ENCODE data around the gene SZRD1.

Gene SZRD1

DNA sequence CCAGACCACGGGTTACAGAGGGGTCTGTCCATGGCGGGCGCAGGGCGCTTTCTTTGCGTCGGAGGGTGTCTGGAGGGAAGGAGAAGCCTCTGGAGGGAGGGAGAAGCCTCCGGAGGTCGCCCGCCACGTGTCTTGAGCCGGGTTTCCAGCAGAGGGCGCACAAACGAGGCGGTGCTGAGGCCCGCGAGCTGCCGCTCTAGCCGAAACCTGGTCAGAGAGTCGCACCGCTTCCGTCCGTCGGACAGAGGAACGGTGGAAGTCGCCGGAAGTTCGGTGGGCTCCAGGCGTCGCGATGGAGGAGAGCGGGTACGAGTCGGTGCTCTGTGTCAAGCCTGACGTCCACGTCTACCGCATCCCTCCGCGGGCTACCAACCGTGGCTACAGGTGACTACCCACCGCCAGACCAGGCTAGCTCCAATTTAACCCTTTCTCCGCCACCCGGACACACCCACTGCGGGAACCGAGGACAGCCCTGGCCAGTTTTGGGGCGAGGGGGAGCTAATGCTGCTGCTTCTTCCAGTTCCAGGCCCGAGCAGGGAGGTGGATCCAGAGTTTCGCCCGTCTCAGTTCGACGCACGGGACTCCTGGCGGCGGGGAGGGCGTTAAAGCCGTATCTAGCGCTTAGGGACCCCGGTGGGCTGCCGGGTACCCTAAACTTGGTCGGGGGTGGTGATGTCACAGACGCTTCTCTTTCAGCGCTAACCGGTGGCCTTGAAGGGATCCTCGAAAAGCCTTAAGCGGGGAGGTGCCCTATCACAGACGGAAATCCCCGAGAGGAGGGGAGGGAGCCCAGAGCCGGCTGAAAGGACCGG is 73.6 kb downstream of the SZRD1 start, which contains the start of gene NECAP2:
TSS of gene NECAP2 (plus strand) at position 255 of the 812 bp plus-strand sequence. CDS start at position 293, 38 bp downstream.
- peaks cover 46% of the 10 kb centered on the region for H3F3A ChIP-seq (ENCODE audit: insufficient read depth, low read length)
- H3K9ac ChIP-seq (ENCODE audit: low read length) = peak within 1 kb of the TSS; percentile 95
- no peaks in the 10 kb centered on the region for H3K9me2 ChIP-seq (replicated peaks; ENCODE audit: insufficient read depth, low read length)
- H3K36me3 ChIP-seq (replicated peaks; ENCODE audit: insufficient read depth, low read length) = no peaks in the 10 kb centered on the region
- no peaks in the 10 kb centered on the region for H3K27me3 ChIP-seq (replicated peaks; ENCODE audit: insufficient read depth, low read length)
- no peaks in the 10 kb centered on the region for H4K20me1 ChIP-seq (ENCODE audit: insufficient read depth, low read length)
- no peaks in the 10 kb centered on the region for H3K9me3 ChIP-seq (replicated peaks; ENCODE audit: insufficient read depth, low read length)
- peak within 1 kb of the TSS; percentile 99 for H3K4me3 ChIP-seq (ENCODE audit: low read length)
- peaks cover 43% of the 10 kb centered on the region for H3K4me1 ChIP-seq (ENCODE audit: low read length)
- DNase-seq = peak; percentile 94
- H2AFZ ChIP-seq (ENCODE audit: low read length) = peak within 1 kb of the TSS; percentile 99
- TF ChIP-seq, protein P1, sequence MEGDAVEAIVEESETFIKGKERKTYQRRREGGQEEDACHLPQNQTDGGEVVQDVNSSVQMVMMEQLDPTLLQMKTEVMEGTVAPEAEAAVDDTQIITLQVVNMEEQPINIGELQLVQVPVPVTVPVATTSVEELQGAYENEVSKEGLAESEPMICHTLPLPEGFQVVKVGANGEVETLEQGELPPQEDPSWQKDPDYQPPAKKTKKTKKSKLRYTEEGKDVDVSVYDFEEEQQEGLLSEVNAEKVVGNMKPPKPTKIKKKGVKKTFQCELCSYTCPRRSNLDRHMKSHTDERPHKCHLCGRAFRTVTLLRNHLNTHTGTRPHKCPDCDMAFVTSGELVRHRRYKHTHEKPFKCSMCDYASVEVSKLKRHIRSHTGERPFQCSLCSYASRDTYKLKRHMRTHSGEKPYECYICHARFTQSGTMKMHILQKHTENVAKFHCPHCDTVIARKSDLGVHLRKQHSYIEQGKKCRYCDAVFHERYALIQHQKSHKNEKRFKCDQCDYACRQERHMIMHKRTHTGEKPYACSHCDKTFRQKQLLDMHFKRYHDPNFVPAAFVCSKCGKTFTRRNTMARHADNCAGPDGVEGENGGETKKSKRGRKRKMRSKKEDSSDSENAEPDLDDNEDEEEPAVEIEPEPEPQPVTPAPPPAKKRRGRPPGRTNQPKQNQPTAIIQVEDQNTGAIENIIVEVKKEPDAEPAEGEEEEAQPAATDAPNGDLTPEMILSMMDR (IDR thresholded peaks at IDR 0.05; ENCODE audit: low read length) = peak; percentile 79
- TF ChIP-seq EZH2phosphoT487 (IDR thresholded peaks at IDR 0.05; ENCODE audit: low read length) = no peak
- peaks cover 40% of the 10 kb centered on the region for H3K79me2 ChIP-seq (ENCODE audit: low read length)
- H3K4me2 ChIP-seq (ENCODE audit: low read depth, low read length) = peak within 1 kb of the TSS; percentile 94
- H3K27ac ChIP-seq (ENCODE audit: low read length) = peak within 1 kb of the TSS; percentile 89

DNA sequence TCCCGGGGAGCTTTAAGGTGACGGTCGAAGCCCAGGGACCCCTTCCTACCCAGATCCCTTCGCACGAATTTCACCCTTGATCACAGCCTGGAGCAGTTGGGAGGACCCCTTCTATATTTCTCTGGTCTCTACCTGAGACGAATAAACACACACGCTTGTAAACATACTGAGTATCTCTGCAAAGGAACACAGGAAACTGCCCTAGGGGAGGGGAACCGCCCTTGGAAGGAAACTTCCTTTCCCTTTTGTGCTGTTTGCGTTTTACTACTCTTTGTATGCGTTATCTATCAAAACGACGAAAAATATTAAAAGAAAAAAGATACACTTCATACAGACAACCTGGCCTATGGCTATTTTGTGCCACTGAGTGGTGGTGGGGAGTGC is 74.2 kb downstream of the SZRD1 start:
- Histone ChIP-seq H3K27me3 (replicated peaks; ENCODE audit: insufficient read depth, low read length) (no peaks in the 10 kb centered on the region), H3K4me1 (ENCODE audit: low read length) (peaks cover 43% of the 10 kb centered on the region), H3K27ac (ENCODE audit: low read length) (peak overlapping the region; percentile 89), H3K9me2 (replicated peaks; ENCODE audit: insufficient read depth, low read length) (no peaks in the 10 kb centered on the region), H3F3A (ENCODE audit: insufficient read depth, low read length) (peaks cover 46% of the 10 kb centered on the region), H4K20me1 (ENCODE audit: insufficient read depth, low read length) (no peaks in the 10 kb centered on the region), H3K9ac (ENCODE audit: low read length) (peak overlapping the region; percentile 95), H2AFZ (ENCODE audit: low read length) (peak overlapping the region; percentile 99; the same call in 1 of the 2 replicates), H3K9me3 (replicated peaks; ENCODE audit: insufficient read depth, low read length) (no peaks in the 10 kb centered on the region), H3K4me3 (ENCODE audit: low read length) (peak overlapping the region; percentile 99), H3K79me2 (ENCODE audit: low read length) (peaks cover 46% of the 10 kb centered on the region), H3K4me2 (ENCODE audit: low read depth, low read length) (peak overlapping the region; percentile 90), H3K36me3 (replicated peaks; ENCODE audit: insufficient read depth, low read length) (peaks cover 2% of the 10 kb centered on the region; the same call in 1 of the 2 replicates)
- TF ChIP-seq, protein P1 (IDR thresholded peaks at IDR 0.05; ENCODE audit: low read length) = no peak
- TF ChIP-seq EZH2phosphoT487 (IDR thresholded peaks at IDR 0.05; ENCODE audit: low read length) (no peak), EZH2 (optimal IDR thresholded peaks at IDR 0.05; ENCODE audit: low read depth, low read length) (no peak)
- DNase-seq = peak; percentile 38

- Histone ChIP-seq H3K36me3 (replicated peaks; ENCODE audit: insufficient read depth, low read length) (peaks cover 3% of the 10 kb centered on the region; the same call in 1 of the 2 replicates), H3K4me2 (ENCODE audit: low read depth, low read length) (peak overlapping the region; percentile 90), H3K27ac (ENCODE audit: low read length) (peak overlapping the region; percentile 89), H3F3A (ENCODE audit: insufficient read depth, low read length) (peaks cover 46% of the 10 kb centered on the region), H3K4me1 (ENCODE audit: low read length) (peaks cover 43% of the 10 kb centered on the region), H3K4me3 (ENCODE audit: low read length) (peak overlapping the region; percentile 33), H3K79me2 (ENCODE audit: low read length) (peaks cover 52% of the 10 kb centered on the region), H3K9ac (ENCODE audit: low read length) (peak overlapping the region; percentile 35), H2AFZ (ENCODE audit: low read length) (no peak overlapping the region), H4K20me1 (ENCODE audit: insufficient read depth, low read length) (no peaks in the 10 kb centered on the region), H3K27me3 (replicated peaks; ENCODE audit: insufficient read depth, low read length) (no peaks in the 10 kb centered on the region), H3K9me3 (replicated peaks; ENCODE audit: insufficient read depth, low read length) (no peaks in the 10 kb centered on the region), H3K9me2 (replicated peaks; ENCODE audit: insufficient read depth, low read length) (no peaks in the 10 kb centered on the region)
- no peak for TF ChIP-seq EZH2 (optimal IDR thresholded peaks at IDR 0.05; ENCODE audit: low read depth, low read length)
- TF ChIP-seq, protein P1 (IDR thresholded peaks at IDR 0.05; ENCODE audit: low read length) = no peak
- no peak for TF ChIP-seq EZH2phosphoT487 (IDR thresholded peaks at IDR 0.05; ENCODE audit: low read length)
- peak; percentile 81 for DNase-seq
These were observed 75.2 kb downstream of the SZRD1 start for GRCh38 chr1:16442265-16442664.

All from MM.1S (cell line).